SU-DHL-6 (cell line): ENCODE results near the gene UNC5A.

Experiments used
- EZH2phosphoT487 ChIP-seq: fragments of 200-600 bp; sonication (generic), shearing (Covaris generic); conservative IDR thresholded peaks from 2 replicates; pipeline ENCODE4 v1.6.1; 2018; ENCODE audit warnings: mild to moderate bottlenecking, antibody characterized with exemption, low read length, moderate library complexity, mixed read lengths
- TF ChIP-seq, protein P1 (sequence below): fragments of 200-600 bp; sonication (generic); IDR thresholded peaks from one replicate; pipeline ENCODE4 v1.5.1; 2017; ENCODE audit warnings: antibody characterized with exemption, mild to moderate bottlenecking, low read length, moderate library complexity; ENCODE audit not compliant: insufficient read depth, poor library complexity, severe bottlenecking

DNA sequence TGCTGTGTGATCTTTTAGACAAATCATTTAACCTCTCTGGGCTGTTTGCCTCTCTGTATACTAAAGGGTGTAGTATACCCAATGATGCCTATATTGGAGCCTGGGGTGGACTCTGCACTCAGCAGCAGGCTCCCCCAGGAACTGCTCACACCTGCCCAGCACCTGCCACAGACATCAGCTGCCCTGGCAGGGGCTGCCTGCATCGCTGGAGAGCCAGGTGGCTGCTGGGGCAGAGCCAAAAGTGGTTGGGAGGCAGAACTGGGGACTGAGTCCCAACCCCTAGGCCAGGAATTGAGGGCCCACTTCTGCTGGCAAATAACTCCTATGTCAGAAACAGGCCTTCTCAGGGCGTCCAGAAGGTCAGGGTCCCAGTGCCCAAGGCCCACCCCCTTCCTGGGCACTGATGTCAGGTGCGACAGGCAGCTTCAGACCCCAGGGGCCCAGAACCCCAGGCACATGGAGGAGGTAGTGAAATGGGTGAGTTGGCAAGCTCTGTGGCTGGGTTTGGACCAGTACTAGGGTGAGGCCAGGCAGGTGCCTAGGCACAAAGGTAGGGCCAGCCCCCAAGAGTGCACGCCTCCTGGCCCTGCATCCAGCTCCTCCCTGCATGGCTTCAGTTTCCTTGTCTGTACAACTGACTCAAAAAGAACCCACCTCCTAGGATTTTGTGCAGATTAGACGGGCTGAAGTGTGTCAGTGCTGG is 5.8 kb downstream of the UNC5A start:
- no peak for TF ChIP-seq EZH2phosphoT487
- TF ChIP-seq, protein P1, sequence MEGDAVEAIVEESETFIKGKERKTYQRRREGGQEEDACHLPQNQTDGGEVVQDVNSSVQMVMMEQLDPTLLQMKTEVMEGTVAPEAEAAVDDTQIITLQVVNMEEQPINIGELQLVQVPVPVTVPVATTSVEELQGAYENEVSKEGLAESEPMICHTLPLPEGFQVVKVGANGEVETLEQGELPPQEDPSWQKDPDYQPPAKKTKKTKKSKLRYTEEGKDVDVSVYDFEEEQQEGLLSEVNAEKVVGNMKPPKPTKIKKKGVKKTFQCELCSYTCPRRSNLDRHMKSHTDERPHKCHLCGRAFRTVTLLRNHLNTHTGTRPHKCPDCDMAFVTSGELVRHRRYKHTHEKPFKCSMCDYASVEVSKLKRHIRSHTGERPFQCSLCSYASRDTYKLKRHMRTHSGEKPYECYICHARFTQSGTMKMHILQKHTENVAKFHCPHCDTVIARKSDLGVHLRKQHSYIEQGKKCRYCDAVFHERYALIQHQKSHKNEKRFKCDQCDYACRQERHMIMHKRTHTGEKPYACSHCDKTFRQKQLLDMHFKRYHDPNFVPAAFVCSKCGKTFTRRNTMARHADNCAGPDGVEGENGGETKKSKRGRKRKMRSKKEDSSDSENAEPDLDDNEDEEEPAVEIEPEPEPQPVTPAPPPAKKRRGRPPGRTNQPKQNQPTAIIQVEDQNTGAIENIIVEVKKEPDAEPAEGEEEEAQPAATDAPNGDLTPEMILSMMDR: no peak
